ENCODE results near the gene FAM107A. TPM values are rescaled to one million over a fixed set of nuclear protein-coding genes. Genes with fewer than 3 reads are reported as not detected.

FAM107A gene
- total RNA-seq, 2 donors from 2014 or later: not detected

GRCh38 chr3:58526515-58526957 is 50.7 kb downstream of the FAM107A start:
- Mint-ChIP-seq H3K36me3 (ENCODE audit: low read depth) (peaks cover 5% of the 10 kb centered on the region), H3K9me3 (peaks cover 1% of the 10 kb centered on the region), H3K27ac (no peak overlapping the region), H3K27me3 (ENCODE audit: insufficient read depth) (peaks cover 38% of the 10 kb centered on the region), H3K4me1 (peaks cover 22% of the 10 kb centered on the region), H3K4me3 (no peak overlapping the region)
- TF ChIP-seq CTCF (conservative IDR thresholded peaks at IDR 0.05): no peak
- no peak overlapping the region for H3K27ac ChIP-seq (ENCODE audit: low read depth, low read length)
- H3K4me1 ChIP-seq (ENCODE audit: control insufficient read depth, insufficient read depth, low read length): peaks cover 13% of the 10 kb centered on the region
- H3K36me3 ChIP-seq (ENCODE audit: control insufficient read depth, insufficient read depth, low read length): no peaks in the 10 kb centered on the region
- H3K9me3 ChIP-seq (ENCODE audit: control insufficient read depth, low read length): no peaks in the 10 kb centered on the region
- peaks cover 24% of the 10 kb centered on the region for H3K27me3 ChIP-seq (ENCODE audit: control insufficient read depth, insufficient read depth, low read length, poor library complexity, severe bottlenecking)
- H3K4me3 ChIP-seq (ENCODE audit: low read length): no peak overlapping the region
- WGBS, 2 experiments (ENCODE audit: insufficient coverage in 1 of 2, insufficient read length in 1 of 2): 84 to 85% methylated on average over 4 to 7 of the region's 7 CpGs
- H3K9ac ChIP-seq (ENCODE audit: extremely low read depth, low read length, poor library complexity, severe bottlenecking): no peak overlapping the region
- DNase-seq: peak; percentile 72

- Mint-ChIP-seq H3K27ac (no peak overlapping the region), H3K27me3 (ENCODE audit: insufficient read depth) (peaks cover 41% of the 10 kb centered on the region), H3K4me3 (no peak overlapping the region), H3K9me3 (peaks cover 1% of the 10 kb centered on the region), H3K36me3 (ENCODE audit: low read depth) (peaks cover 6% of the 10 kb centered on the region), H3K4me1 (peaks cover 39% of the 10 kb centered on the region)
- no peaks in the 10 kb centered on the region for H3K36me3 ChIP-seq (ENCODE audit: control insufficient read depth, insufficient read depth, low read length)
- no peak overlapping the region for H3K9ac ChIP-seq (ENCODE audit: extremely low read depth, low read length, poor library complexity, severe bottlenecking)
- TF ChIP-seq CTCF (conservative IDR thresholded peaks at IDR 0.05): no peak
- H3K4me1 ChIP-seq (ENCODE audit: control insufficient read depth, insufficient read depth, low read length): peaks cover 16% of the 10 kb centered on the region
- no peak overlapping the region for H3K4me3 ChIP-seq (ENCODE audit: low read length)
- WGBS, 2 experiments (ENCODE audit: insufficient coverage in 1 of 2, insufficient read length in 1 of 2): 96 to 100% methylated on average over 4 to 11 of the region's 11 CpGs
- peaks cover 24% of the 10 kb centered on the region for H3K27me3 ChIP-seq (ENCODE audit: control insufficient read depth, insufficient read depth, low read length, poor library complexity, severe bottlenecking)
- H3K9me3 ChIP-seq (ENCODE audit: control insufficient read depth, low read length): no peaks in the 10 kb centered on the region
- no peak for DNase-seq
- H3K27ac ChIP-seq (ENCODE audit: low read depth, low read length): no peak overlapping the region
Measured at GRCh38 chr3:58524326-58524888, 52.8 kb downstream of the FAM107A start.

- Histone ChIP-seq H3K27ac (ENCODE audit: low read depth, low read length) (no peak overlapping the region), H3K4me1 (ENCODE audit: control insufficient read depth, insufficient read depth, low read length) (peaks cover 19% of the 10 kb centered on the region), H3K27me3 (ENCODE audit: control insufficient read depth, insufficient read depth, low read length, poor library complexity, severe bottlenecking) (peaks cover 24% of the 10 kb centered on the region), H3K36me3 (ENCODE audit: control insufficient read depth, insufficient read depth, low read length) (no peaks in the 10 kb centered on the region), H3K9ac (ENCODE audit: extremely low read depth, low read length, poor library complexity, severe bottlenecking) (no peak overlapping the region), H3K4me3 (ENCODE audit: low read length) (no peak overlapping the region), H3K9me3 (ENCODE audit: control insufficient read depth, low read length) (no peaks in the 10 kb centered on the region)
- Mint-ChIP-seq H3K27ac (peak overlapping the region; percentile 48), H3K9me3 (peaks cover 1% of the 10 kb centered on the region), H3K36me3 (ENCODE audit: low read depth) (peaks cover 8% of the 10 kb centered on the region), H3K4me1 (peaks cover 49% of the 10 kb centered on the region), H3K4me3 (no peak overlapping the region), H3K27me3 (ENCODE audit: insufficient read depth) (peaks cover 39% of the 10 kb centered on the region)
- TF ChIP-seq CTCF (conservative IDR thresholded peaks at IDR 0.05): no peak
- WGBS, 2 experiments (ENCODE audit: insufficient coverage in 1 of 2, insufficient read length in 1 of 2): 52 to 67% methylated on average over 1 to 5 of the region's 5 CpGs
- DNase-seq: no peak
Measured at GRCh38 chr3:58522759-58523425, 54.3 kb downstream of the FAM107A start.
